Stimulated activated memory B cell treated with anti-CD40 and anti-IgM and Interleukin-4, amounts not matched to agents 10 μg/mL and 1 μg/mL and 100 μg/mL, for 72 hours (primary cell): ENCODE measurements around the gene FASN.
A peak's percentile ranks its signal among the peaks of the same experiment; 100 is the strongest.

Source experiments
- ATAC-seq: fragments of 150-1000 bp; cut with Tn5 transposase; 2 replicates; pipeline ENCODE4 v1.10.0; 2021
- H3K27ac Mint-ChIP-seq: one replicate; pipeline ENCODE4 v1.8.0; 2022; ENCODE audit warnings: mild to moderate bottlenecking, mixed read lengths
- H3K27me3 Mint-ChIP-seq: one replicate; pipeline ENCODE4 v1.8.0; 2022; ENCODE audit warnings: mixed read lengths
- H3K36me3 Mint-ChIP-seq: one replicate; pipeline ENCODE4 v1.8.0; 2022; ENCODE audit warnings: mixed read lengths
- H3K4me1 Mint-ChIP-seq: one replicate; pipeline ENCODE4 v1.8.0; 2022; ENCODE audit warnings: mixed read lengths
- H3K4me3 Mint-ChIP-seq: one replicate; pipeline ENCODE4 v1.8.0; 2022; ENCODE audit warnings: mild to moderate bottlenecking, moderate library complexity, mixed read lengths
- H3K9me3 Mint-ChIP-seq: one replicate; pipeline ENCODE4 v1.8.0; 2022; ENCODE audit warnings: mixed read lengths

Gene FASN

DNA sequence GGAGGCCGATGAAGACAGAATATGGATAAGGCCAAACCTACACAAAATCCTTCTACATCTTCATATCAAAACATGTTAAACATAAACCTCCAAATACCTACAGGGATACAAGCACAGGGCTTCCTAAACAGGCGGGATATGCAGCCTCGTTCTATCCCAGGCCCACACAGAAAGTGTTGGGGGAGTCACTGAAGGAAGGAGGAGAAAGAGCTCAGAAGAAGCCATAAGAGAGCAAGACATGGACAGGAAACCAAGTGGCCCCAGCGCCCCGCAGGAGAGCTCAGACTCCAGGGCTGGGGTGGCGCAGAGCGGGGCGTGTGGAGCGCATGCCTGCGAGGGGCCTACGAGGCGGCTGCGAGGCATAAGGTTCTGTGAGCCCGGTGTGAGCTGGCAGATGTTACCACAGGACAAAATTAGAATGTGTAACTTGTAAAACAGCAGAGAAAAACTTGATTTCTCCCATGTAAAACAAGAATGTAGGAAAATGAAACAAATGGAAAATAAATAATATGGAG is 11.0 kb upstream of the FASN start:
- Mint-ChIP-seq H3K36me3 (peaks cover 6% of the 10 kb centered on the region), H3K4me3 (no peak overlapping the region), H3K9me3 (no peaks in the 10 kb centered on the region), H3K4me1 (peaks cover 26% of the 10 kb centered on the region), H3K27ac (no peak overlapping the region), H3K27me3 (no peaks in the 10 kb centered on the region)
- no peak for ATAC-seq

GRCh38 chr17:82108496-82108945 is 10.5 kb upstream of the FASN start:
- peaks cover 26% of the 10 kb centered on the region for H3K4me1 Mint-ChIP-seq
- no peaks in the 10 kb centered on the region for H3K27me3 Mint-ChIP-seq
- peaks cover 6% of the 10 kb centered on the region for H3K36me3 Mint-ChIP-seq
- H3K27ac Mint-ChIP-seq, result no peak overlapping the region
- ATAC-seq, result no peak
- no peak overlapping the region for H3K4me3 Mint-ChIP-seq
- H3K9me3 Mint-ChIP-seq, result no peaks in the 10 kb centered on the region

DNA sequence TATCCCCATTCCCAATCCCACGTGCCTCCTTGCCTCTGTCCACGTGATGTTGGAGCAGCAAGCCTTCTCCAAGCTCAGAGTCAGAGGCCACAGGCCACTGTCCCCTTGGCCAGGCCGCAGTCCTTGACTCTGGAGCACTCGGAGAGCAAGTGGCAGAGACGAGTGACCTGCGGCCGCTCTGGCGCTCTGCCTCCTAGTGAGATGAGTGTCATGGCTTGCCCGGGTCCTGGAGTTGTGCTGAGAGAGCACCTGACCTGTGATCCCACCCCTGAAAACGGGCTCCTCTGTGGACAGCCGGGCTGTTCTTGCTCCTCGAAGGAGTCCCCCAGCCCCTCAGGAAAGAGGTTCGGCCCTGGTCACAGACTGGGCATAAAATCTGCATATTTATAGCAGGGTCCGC is 10.0 kb upstream of the FASN start:
- H3K36me3 Mint-ChIP-seq, result peaks cover 6% of the 10 kb centered on the region
- ATAC-seq, result no peak
- no peaks in the 10 kb centered on the region for H3K9me3 Mint-ChIP-seq
- no peak overlapping the region for H3K4me3 Mint-ChIP-seq
- no peaks in the 10 kb centered on the region for H3K27me3 Mint-ChIP-seq
- H3K4me1 Mint-ChIP-seq, result peaks cover 26% of the 10 kb centered on the region
- H3K27ac Mint-ChIP-seq, result no peak overlapping the region

GRCh38 chr17:82107341-82107860 is 9.4 kb upstream of the FASN start:
- H3K4me3 Mint-ChIP-seq, result no peak overlapping the region

GRCh38 chr17:82106688-82107305 is 8.8 kb upstream of the FASN start:
- H3K4me1 Mint-ChIP-seq, result peaks cover 26% of the 10 kb centered on the region
- H3K36me3 Mint-ChIP-seq, result no peaks in the 10 kb centered on the region
- no peaks in the 10 kb centered on the region for H3K27me3 Mint-ChIP-seq
- H3K9me3 Mint-ChIP-seq, result no peaks in the 10 kb centered on the region
- peak overlapping the region; percentile 97 for H3K27ac Mint-ChIP-seq
- ATAC-seq, result peak; percentile 32
- H3K4me3 Mint-ChIP-seq, result peak overlapping the region; percentile 94

More at GRCh38 chr17:82107341-82107860, 9.4 kb upstream of the FASN start:
- Mint-ChIP-seq H3K27ac (peak overlapping the region; percentile 97), H3K27me3 (no peaks in the 10 kb centered on the region), H3K4me1 (peaks cover 26% of the 10 kb centered on the region), H3K9me3 (no peaks in the 10 kb centered on the region), H3K36me3 (peaks cover 4% of the 10 kb centered on the region)
- ATAC-seq, result no peak

- H3K4me3 Mint-ChIP-seq, result peak overlapping the region; percentile 94
- ATAC-seq, result peak; percentile 92
- H3K27ac Mint-ChIP-seq, result peak overlapping the region; percentile 97
- H3K36me3 Mint-ChIP-seq, result no peaks in the 10 kb centered on the region
- peaks cover 26% of the 10 kb centered on the region for H3K4me1 Mint-ChIP-seq
- no peaks in the 10 kb centered on the region for H3K27me3 Mint-ChIP-seq
- H3K9me3 Mint-ChIP-seq, result no peaks in the 10 kb centered on the region
Measured at GRCh38 chr17:82105882-82106687, 8.0 kb upstream of the FASN start.

- Mint-ChIP-seq H3K36me3 (no peaks in the 10 kb centered on the region), H3K4me3 (peak overlapping the region; percentile 94), H3K27ac (peak overlapping the region; percentile 97), H3K9me3 (no peaks in the 10 kb centered on the region), H3K4me1 (peaks cover 27% of the 10 kb centered on the region), H3K27me3 (no peaks in the 10 kb centered on the region)
- ATAC-seq, result no peak
Measured at GRCh38 chr17:82105417-82105881, 7.4 kb upstream of the FASN start.

- H3K4me3 Mint-ChIP-seq, result peak overlapping the region; percentile 41
- peaks cover 33% of the 10 kb centered on the region for H3K4me1 Mint-ChIP-seq
- H3K9me3 Mint-ChIP-seq, result no peaks in the 10 kb centered on the region
- H3K36me3 Mint-ChIP-seq, result no peaks in the 10 kb centered on the region
- no peak for ATAC-seq
- H3K27me3 Mint-ChIP-seq, result no peaks in the 10 kb centered on the region
- peak overlapping the region; percentile 97 for H3K27ac Mint-ChIP-seq
Measured at GRCh38 chr17:82104797-82105416, 6.9 kb upstream of the FASN start.

DNA sequence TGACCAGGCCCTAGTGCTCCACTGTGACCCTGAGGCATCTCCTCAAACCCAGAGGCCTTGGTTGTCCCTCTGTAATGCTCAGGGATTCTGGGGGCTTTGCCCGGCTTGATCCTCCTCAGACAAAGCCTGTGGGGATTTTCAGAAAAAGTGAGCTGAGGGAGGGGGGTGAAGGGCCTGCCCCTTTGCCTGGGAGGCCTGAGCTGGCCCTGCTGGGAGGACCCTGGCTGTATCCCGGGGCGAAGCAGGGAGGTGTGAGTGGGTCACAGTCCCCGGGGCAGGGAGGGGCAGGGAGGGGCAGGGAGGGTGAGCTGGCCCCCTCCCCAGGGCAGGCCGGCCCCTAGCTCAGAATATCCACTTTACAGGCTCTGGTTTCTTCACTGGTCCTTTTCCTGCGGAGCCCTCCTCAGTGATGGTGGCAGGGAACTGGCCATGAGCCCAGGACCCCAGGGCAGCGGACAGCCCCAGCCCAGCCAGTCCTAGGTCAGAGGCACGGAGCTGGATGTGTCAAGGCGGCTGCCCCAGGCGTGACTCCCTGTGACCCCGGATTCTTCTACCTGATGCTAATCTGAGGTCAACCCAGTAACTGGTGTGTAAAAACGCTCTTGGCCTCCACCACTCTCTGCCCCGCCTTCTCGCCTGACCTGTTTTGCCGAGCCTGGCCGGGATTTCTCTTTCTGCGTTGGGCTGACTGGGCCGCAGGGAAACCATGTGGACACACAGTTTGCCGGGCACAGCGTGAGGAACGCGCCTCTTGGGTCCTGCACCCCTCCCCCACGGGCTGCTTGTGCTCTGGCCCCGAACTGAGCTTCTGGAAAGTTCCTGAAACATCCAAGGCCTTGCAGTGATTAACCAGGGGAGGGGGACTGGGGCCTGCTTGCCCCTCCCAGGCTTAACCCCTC is 5.8 kb upstream of the FASN start:
- no peak overlapping the region for H3K4me3 Mint-ChIP-seq
- H3K27ac Mint-ChIP-seq, result peak overlapping the region; percentile 10
- H3K27me3 Mint-ChIP-seq, result no peaks in the 10 kb centered on the region
- no peaks in the 10 kb centered on the region for H3K9me3 Mint-ChIP-seq
- no peaks in the 10 kb centered on the region for H3K36me3 Mint-ChIP-seq
- H3K4me1 Mint-ChIP-seq, result peaks cover 41% of the 10 kb centered on the region
- ATAC-seq, result no peak

- Mint-ChIP-seq H3K4me3 (no peak overlapping the region), H3K36me3 (no peaks in the 10 kb centered on the region), H3K27ac (no peak overlapping the region), H3K27me3 (no peaks in the 10 kb centered on the region), H3K9me3 (no peaks in the 10 kb centered on the region), H3K4me1 (peaks cover 36% of the 10 kb centered on the region)
- no peak for ATAC-seq
Measured at GRCh38 chr17:82101767-82102679, 4.0 kb upstream of the FASN start.

DNA sequence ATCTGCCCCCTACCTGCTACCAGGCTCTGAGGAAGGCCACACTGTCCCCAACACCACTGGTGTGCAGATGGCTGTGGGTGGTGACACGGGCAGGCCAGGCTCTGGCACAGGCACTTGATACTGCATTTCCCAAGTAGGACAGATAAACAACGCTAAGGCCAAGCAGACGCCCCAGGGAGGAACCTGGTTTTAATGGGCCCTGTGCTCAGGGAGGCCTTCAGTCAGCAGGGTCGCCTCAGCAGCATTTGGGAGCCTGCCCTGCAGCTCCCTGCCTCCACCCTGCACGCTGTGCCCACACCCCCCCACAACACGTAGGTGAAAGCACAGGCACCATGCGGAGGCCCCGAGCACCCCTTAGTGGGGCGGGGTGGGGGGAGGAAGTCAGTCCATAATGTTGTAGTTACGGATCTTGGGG is 3.3 kb upstream of the FASN start:
- Mint-ChIP-seq H3K4me1 (peaks cover 37% of the 10 kb centered on the region), H3K36me3 (no peaks in the 10 kb centered on the region), H3K27me3 (no peaks in the 10 kb centered on the region), H3K27ac (no peak overlapping the region), H3K9me3 (no peaks in the 10 kb centered on the region), H3K4me3 (no peak overlapping the region)
- no peak for ATAC-seq

DNA sequence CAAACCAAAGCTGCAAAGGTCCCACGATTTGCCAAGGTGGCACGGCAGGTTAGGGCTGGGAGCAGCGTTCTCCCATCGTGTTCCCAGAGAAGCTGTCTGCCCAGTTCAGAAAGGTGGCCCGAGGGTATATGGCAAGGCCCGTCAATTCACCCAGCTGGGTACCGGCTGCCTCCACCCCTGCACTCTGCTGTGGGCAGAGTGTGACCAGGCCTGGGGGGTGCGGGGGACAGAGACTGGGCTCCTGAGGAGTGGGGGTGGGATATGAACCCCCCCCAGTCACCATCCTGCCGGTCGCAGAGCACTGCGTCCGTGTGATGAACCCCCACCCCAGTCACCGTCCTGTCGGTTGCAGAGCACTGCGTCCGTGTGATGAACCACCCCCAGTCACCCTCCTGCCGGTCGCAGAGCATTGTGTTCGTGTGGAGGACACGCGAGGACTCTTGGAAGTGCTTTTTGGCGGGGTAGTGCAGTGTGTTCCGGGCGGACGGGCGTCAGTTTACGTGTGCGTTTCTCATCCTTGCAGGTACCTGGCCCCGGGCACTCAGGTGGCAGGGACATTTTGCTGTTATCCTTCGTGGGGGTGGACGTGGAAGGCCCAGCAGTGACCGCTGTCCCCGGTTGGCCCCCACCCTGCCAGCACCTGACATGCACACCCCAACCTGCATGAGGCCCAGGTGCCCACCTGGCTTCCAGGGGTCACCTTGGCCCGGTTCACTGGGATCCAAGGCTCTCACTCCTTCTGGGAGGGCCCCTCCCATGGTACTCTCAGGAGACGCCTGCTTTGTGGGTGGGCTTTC is 2.7 kb upstream of the FASN start:
- H3K4me1 Mint-ChIP-seq, result peaks cover 37% of the 10 kb centered on the region
- peak overlapping the region; percentile 90 for H3K4me3 Mint-ChIP-seq
- H3K36me3 Mint-ChIP-seq, result no peaks in the 10 kb centered on the region
- H3K27ac Mint-ChIP-seq, result no peak overlapping the region
- H3K9me3 Mint-ChIP-seq, result no peaks in the 10 kb centered on the region
- no peak for ATAC-seq
- H3K27me3 Mint-ChIP-seq, result no peaks in the 10 kb centered on the region
